Renal cortex interstitium (tissue), 11 donors: Measurements from ENCODE around the gene IL34. TPM values are rescaled to one million over a fixed set of nuclear protein-coding genes. Genes with fewer than 3 reads are reported as not detected.
A peak's percentile ranks its signal among the peaks of the same experiment; 100 is the strongest.

Experiments used
- DNase-seq, 11 donors: peaks; one replicate each; pipeline ENCODE4 v3.0.0-alpha.2; 2013; ENCODE audit warnings: low read depth in 9 of 11, low spot score in 4 of 11; ENCODE audit errors: extremely low read depth in 1 of 11
- polyA plus RNA-seq, 3 donors: library from polyadenylated mRNA; unstranded; fragments of 120-200 nt; gene quantifications; one replicate each; pipeline ENCODE4 v1.2.1, GENCODE V29; 2013; ENCODE audit not compliant: insufficient read length in 3 of 3

IL34 gene
- polyA plus RNA-seq, 3 donors, result 1.3 to 1.5 (median 1.5) TPM

DNA sequence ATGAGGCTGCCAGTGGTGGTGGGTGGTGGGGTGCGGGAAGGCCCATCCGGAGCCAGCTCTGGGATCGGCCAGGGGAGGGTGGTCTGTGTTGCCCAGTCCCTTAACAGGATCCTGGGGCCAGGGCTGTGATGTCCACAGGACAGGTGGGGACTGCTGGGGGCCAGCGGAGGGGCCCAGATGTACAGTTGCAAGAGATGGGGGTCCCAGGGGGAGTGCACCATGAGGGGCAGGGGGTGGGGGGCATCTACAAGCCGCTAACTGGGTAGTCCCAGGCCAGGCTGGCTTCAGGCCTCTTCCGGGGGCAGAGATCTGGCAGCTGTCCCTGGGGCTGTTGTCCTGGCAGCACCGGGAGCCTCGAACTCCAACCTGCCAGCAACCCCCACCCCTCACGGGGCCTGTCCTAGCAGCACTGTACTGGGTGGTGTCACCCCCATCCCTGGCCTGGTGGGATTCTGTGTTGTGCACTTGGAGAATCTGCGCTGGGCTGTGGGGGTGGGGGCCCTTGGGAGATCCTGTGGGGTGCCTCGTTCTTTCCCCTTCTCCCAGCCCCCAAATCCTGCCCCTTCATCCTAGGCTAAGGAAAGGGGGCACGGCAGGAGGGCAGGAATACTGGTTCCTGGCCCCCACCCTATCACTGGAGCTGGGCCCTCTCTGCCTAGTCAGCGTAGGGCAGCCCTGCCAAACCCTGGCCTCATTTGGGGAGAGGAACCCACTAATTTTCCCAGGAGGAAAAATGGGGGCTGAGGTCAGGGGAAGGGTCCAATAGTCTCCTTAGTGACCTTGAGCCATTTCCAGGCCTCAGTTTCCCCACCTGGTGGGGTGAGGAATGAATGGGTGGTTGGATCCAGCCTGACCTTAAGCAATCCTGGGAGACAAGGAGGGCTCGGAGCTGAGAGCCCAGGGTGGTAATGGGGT is 38.0 kb downstream of the IL34 start:
- DNase-seq, result no peak

DNA sequence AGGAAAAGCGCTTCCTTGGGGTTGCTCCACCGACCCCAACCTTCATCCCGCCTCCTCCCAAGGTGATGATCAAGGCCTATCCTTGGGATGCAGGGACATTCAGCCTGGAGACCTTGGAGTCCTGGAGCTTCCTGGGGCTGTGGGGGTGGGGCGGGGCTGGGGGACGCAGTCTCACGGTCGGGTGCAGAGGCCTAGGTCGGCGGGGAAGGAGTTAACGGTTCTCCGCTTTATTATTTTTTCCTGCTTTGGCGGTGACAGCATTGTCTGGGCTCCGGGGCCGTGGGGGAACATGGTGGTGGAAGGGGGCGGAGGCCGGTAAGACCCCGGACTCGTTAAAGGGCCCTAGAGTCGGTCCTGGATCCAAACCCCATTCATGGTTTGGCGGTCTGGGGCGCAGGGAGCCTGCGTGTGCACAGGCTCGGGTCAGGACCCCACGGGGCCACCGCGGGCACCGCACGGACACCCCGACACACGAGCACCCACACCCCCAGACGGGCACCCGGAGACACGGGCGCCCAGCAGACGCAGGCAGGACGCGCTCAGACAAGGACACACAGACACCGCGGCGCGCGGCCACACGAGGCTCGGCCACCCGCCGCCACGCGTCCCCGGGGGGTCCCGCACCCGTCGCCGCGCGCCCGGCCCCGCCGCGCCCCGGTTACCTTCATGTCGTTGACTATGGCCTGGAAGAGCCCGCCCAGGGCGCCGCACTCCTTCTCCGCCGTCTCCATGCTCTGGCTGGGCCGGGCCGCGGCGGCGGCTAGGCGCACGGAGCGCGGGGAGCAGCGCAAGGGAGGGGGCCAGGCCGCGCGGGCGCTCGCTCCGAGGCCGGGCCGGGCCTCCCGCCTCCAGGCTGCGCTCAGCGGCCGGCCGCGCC is 38.9 kb downstream of the IL34 start:
- DNase-seq, result no peak

DNA sequence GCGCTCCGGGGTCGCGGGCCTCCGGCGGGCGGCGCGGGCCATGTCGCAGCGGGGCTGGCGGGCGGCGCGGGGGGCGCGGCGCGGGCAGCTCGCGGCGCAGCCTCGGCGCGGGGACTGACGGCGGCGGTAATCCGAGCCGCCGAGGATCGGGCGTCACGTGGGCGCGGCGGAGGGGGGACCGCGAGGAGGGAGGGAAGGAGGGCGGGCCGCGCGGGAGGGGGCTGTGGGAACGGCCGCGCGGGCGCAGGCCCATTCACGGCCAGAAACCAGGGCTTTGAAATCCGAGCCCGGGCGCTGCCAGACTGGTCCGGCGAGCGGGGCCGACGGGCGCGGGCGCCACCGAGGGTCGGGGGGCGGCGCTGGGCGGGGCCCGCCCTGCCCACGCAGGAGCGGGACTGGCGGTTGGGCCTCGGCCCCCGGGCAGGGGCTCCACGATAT is 39.6 kb downstream of the IL34 start, which contains the start of gene MTSS2:
TSS of gene MTSS2 (minus strand) at position 116 of the 438 bp plus-strand sequence. CDS start 262 bp downstream, outside the sequence.
- DNase-seq, result peak; percentile 54 to 89 (median 86)

DNA sequence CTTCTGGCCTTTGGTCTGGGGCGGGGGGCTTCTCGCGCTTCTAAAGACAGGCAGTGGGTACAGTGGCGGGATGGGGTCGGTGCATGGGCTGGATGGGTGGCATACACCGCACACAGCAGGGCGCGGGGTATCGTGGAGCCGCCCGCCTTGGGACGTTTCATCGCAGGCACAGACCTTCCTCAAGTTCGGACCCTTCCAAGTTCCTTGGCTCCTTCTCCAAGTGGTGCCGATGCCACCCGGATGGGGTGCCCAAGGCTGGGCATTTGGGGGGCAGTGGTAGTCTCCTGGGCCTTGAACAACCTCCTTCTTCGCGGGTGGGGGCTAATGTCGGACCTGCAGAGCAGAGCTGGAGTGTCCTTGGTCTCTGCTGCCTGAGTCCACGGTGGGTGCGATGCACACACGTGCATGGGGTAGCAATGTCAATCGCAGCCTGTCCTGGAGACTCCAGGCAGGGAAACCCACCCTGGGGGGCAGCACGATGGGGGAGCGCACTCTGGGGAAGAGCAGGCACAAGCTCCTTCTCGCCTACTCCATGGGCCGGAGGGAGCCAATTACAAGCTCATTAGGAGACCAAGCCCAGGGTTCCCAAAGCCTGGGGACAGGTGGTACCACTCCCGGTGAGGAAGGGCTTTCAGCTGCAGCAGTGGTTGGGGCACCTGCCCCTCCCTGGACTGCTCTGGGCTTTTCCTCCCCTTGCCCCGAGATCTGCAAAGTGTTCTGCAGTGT is 40.2 kb downstream of the IL34 start:
- DNase-seq, result no peak

DNA sequence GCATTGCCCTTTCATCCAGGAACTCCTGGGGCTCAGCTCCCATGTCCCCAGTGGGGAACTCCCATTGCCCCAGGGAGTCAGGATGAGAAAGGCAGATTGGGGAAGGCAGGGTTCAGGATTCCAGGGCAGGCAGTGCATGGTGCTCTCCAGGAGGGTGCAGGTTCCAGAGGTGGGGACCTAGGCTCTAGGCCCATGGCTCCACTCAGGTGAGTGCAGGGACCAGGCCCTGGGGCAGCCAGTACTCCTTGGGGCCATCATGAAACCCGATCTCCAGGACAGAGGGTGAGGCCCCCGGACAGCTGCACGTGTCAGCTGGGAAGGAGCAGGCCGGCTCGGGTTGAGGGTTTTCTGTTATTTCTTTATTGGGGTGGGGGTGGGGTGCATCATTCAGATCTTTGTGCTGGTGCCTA is 40.7 kb downstream of the IL34 start:
- DNase-seq, result no peak

DNA sequence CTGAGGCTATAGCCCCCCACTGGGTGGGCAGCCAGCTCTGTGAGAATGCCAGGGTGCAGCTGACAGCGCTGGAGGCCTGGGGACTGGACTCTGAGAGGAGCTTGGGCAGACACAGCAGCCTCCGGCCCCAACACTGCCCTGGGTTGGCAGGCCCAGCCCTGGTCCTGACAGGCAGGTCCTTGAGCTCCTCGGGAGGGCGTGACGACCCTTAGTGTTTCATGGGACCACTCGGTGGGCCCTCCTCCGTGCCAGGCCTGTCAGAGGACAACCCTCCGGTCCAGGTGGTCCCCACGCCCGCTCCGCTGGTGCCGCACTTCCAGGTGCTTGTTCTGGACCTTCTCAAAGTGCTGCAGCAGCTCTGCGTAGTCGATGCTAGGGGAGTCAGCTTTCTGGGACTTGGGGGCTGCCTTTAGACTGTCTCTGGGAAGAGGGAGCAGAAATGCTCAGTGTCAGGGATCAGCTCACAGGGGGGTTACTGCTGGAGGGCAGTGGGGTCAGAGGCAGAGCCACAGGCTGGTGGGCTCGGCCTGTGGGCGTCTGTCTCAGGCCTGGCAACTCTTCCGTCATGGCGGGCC is 41.4 kb downstream of the IL34 start:
- DNase-seq, result no peak

DNA sequence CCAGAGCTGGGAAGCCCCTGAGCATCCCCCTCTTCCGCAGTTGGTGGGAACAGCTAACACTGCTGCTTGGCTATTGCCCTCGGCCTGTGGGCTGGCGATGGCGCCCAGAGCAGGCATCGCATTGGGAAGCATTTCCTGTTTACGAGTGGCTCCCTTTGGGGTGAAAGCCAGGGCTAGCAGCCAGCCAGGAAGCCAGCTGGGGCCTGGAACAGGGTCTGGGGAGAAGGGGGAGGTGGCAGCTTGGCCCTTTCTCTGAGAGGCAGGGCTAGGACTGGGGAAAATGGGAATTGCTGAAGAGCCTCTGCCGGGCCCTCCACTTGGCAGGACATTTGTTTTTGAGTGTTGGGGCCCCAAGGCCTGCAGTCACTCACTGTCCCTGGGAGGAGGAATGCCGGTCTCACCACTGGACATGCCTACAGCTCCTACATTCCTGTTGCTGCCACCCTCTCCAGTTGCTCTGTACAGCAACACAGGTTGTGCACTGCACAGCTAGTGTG is 41.9 kb downstream of the IL34 start:
- no peak for DNase-seq

DNA sequence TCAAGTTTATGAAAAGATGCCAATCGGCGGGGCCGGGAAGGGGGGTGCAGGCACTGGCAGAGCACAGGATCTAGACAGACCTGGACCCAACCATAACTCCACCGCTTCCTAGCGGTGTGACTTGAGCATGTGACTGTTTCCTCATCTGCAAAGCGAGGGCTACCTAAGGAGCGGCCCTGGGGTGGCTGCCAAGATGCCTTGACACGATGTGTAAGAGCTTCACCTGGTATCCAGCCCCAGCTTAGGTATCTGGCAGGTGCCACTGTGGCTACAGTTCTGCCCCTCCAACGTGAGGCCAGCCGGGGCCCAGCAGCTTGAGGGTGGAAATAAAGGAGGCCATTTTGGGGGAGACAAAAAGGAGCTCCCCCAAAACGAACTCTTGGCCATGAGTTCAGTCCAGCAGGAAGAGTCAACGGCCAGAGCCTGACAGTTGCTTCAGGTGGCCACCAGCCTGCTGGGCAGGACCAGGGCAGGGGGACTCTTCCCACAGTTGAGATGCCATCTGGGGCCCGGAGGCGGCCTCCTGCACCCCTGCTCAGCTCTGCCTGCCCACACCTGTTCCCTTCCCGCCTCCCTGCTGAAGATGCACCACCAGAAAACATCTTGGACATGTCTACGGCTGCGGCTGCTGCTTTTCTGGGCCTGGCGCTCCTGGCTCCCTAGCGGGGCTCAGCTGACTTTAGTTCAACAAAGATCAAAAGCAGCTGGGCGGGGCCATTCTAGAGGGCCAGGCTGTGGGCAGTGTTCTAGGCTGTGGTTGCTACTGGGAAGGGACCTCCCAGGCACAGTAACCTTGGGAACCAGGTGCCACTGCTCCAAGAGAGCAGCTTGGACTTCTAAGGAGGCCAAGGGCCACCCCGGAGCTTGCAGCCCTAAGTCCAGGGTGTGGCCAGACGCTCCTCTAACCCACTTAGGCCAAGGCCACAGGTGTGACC is 42.9 kb downstream of the IL34 start:
- DNase-seq, result no peak

DNA sequence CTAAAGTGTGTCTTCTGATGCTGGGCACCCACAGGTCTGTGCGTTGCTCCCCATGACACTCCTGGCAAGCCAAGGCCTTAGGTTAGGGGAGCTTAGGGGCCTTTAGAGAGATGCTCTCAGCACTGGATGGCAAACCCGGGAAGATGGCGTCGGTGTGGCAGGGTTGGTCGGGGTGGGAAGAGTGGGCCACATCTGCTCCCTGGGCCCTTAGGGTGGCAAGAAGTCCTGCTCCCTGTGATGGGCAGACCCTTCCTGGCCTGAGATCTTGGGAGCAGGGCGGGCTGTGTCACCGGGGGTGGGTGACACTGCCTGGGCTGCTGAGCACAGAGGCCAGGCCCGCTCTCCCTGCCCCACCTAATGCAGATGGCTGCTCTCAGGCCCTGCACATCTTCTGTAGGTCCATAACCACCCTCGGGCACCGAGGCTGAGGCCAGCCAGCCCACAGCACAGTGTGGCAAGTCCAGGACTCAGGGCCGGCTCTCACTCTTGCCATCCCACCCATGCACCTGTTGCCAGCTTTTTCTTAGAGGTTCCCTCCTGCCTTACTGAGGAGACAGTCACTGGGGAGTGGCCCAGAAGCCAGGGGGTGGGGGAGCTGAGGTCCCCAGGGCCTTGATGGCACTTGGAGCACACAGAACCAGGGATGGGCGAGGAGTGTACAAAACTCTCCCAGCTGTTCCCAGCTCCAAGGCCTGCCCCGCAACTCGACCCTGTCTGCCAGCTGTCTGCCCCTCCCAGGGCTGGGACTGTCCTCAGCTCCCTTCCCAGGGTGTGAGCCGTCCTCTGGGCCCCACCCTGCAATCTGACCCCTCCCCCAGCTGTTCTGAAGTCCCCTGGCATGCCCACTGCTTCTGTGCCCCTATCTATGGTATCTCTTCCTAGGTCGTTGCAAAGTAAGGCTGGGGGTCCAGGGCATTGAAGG is 43.9 kb downstream of the IL34 start:
- DNase-seq, result no peak

DNA sequence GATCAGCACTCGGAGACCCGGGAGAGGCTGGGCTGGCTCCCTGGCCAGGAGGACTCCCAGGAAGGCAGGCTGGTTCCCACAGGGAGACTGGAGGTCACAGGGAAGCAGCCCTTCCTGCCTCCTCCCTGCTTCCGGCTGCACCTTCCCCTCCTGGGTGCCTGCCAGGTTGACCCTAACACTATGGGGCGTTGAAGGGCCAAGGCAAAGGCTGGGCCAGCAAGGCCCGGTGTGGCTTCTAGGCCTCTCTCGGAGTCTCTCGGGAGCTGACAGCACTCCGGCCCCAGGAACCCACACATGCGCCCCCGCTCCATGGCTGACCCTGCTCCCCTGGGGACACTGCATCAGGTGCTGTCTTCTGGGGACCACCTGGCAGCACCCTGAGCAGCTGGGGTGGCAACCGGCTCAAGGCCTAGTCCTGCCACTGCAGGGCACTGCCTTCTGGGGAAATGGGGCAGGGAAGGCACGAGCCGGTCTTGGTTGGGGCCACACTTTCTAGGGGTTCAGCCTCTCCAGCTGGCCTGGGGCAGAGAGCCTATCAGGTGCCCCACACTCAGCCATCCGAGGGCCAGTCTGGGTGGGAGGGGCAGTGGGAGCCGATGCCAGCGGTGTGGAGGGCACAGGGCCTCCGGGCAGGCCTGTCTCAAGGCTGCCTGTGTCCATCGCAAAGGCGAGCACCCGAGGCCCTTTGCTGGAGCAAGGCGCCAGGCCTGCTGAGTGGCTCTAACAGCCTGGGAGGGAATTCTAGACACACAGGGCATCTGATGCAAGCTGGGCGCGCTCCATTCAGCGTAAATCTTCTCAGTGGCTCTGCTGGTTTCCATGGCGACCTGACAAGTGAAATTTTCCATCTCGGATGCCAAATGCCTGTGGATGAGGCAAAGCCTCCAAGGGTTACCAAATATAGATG is 45.1 kb downstream of the IL34 start:
- peak in 3 of 11 donors; percentile 54 to 65 (median 64) for DNase-seq

DNA sequence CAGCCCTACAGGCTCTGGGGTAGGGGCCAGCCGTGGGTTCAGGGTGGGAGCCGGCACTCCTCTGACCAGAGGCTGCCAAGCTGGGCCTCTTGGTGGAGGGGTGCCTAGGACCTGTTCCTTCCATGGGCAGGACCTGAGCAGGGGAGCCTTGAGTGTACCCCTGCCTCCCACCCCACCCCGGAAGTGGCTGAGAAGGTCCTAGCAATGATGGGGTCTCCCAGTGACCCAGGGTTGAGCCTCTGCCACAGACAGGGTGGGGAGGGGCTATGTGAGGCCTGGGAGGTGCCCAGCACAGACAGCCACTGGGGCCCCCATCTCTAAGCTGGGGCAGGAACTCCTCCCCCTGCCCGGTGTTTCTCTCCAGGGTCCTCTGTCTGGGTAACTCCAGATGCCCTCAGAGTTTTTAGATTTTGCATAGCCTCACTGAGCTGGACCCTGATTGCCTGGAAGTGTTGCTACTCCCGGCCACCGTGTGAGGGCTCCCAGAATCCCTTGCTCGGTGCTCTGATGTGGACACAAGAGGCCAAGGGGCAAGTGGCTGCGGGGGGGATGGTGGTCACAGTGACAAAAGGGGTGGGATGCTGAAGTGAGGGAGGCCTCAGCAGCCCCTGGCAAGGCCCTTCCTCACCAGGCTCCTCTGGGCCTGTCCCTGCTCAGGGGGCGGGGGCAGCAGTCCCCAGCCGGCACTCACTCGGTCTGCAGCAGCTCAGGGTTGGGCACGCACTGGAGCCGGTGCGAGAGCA is 45.9 kb downstream of the IL34 start:
- no peak for DNase-seq

DNA sequence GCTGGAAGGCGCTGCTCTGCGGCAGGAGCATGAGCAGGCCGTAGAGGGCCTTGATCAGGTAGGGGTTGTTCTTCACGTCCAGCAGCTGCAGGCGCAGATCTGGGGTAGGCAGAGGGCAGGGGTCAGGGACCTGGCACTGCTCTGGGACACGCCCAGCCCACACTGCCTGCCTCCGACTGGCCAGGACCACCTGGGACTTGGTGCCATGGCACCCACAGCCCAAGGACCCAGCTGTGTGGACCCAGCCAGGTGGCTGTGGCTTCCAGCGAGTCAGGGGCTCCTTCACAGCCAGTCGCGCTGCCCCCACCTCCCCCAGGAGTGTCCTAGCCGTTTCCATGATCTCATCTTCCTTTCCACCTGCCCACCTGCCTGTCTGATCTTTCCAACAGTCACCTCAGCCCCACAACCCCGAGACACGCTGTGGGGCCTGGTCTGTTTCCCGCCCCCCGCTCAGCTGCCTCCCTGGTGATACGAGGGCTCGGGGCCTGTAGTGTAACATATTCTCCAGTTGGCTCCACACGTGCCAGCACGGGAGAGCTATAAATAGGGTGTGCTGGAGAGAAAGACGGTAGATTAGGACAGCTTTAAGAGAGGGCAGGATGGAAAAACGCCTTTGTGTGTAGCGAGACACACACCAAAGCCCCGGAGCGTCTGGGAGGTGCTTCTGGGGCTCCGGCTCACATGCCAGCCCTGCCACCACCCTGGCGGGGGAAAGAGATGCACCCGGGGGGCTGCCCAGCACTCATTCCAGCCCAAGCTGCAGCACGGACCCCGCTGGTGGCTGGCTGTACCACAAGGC is 46.7 kb downstream of the IL34 start:
- no peak for DNase-seq

DNA sequence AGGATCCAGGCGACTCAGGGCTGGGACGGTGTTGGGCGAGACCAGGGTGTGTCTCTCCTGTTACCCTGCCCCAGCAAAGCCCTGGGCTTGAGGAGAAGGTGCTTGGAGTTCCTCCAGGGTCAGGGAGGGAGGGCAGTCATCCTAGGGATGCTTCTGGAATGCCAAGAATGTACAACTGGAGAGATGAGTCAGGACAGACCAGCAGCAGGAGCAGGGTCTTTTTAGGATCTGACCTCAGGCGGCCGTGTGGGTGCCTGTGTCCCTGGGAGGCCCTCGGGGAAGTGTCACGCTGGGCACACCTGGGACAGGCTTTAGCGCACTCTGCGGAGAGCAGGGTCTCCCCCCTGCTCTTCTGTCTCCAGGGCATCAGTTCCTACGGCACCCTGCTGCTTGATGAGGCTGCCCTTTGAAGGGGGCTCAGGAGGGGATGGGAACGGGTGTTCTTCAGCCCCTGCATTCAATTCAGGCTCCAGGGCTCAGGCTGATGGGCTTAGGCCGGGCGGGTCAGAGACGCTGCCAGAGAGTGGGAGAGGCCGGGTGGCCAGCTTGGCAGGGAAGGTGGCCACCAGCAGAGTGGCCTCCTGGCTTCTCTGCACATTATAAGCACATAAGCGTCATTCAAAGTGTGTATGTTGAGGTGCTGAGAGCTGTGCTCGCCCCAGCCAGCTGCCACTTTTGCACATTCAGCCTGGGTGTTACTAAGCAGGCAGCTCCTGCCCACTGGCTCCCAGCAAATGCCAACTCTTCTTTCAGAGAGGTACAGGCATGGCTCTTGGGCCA is 47.9 kb downstream of the IL34 start:
- DNase-seq, result no peak

DNA sequence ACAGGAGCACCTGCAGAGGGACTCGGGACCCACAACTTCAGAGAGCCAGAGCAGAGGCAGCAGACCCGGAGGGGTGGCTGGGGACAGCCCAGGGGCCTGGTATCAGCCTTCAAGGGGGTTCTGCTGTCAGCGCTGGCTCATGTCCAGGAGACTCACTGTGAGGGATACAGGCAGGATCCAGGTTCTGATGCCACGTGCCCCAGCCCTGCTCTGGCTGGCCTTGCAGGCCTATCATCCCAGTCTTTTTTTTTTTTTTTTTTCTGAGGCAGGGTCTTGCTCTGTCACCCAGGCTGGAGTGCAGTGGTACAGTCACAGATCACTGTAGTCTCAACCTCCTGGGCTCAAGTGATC is 48.5 kb downstream of the IL34 start:
- no peak for DNase-seq
